ENCODE results near the gene ADARB2.

Gene ADARB2

GRCh38 chr10:1561731-1562337 lies 175.5 kb downstream of the ADARB2 start:
- ATAC-seq, result no peak
- Mint-ChIP-seq H3K27me3 (peaks cover 52% of the 10 kb centered on the region), H3K9me3 (no peaks in the 10 kb centered on the region), H3K4me1 (no peaks in the 10 kb centered on the region), H3K27ac (peak overlapping the region in 1 of 2 donors; percentile 76), H3K4me3 (no peak overlapping the region)
- no peak for DNase-seq

- no peak for ATAC-seq
- Mint-ChIP-seq H3K27me3 (peaks cover 54% of the 10 kb centered on the region), H3K27ac (no peak overlapping the region), H3K4me1 (no peaks in the 10 kb centered on the region), H3K9me3 (no peaks in the 10 kb centered on the region), H3K4me3 (no peak overlapping the region)
- DNase-seq, result no peak
Observed at GRCh38 chr10:1560535-1561192, 176.7 kb downstream of the ADARB2 start.

GRCh38 chr10:1559761-1560160 lies 177.6 kb downstream of the ADARB2 start:
- H3K27me3 Mint-ChIP-seq, result peaks cover 47% of the 10 kb centered on the region

GRCh38 chr10:1559311-1559710 lies 178.0 kb downstream of the ADARB2 start:
- Mint-ChIP-seq H3K4me1 (no peaks in the 10 kb centered on the region), H3K9me3 (no peaks in the 10 kb centered on the region), H3K27ac (no peak overlapping the region), H3K27me3 (peaks cover 47% of the 10 kb centered on the region), H3K4me3 (no peak overlapping the region)
- ATAC-seq (no peak), DNase-seq (no peak)

More at GRCh38 chr10:1559761-1560160, 177.6 kb downstream of the ADARB2 start:
- Mint-ChIP-seq H3K27ac (no peak overlapping the region), H3K4me3 (no peak overlapping the region), H3K9me3 (no peaks in the 10 kb centered on the region), H3K4me1 (no peaks in the 10 kb centered on the region)
- no peak for ATAC-seq
- no peak for DNase-seq

GRCh38 chr10:1558906-1559305 lies 178.4 kb downstream of the ADARB2 start:
- no peak for ATAC-seq
- H3K27me3 Mint-ChIP-seq, result peaks cover 47% of the 10 kb centered on the region
- H3K27ac Mint-ChIP-seq, result no peak overlapping the region
- no peaks in the 10 kb centered on the region for H3K9me3 Mint-ChIP-seq
- no peaks in the 10 kb centered on the region for H3K4me1 Mint-ChIP-seq
- no peak overlapping the region for H3K4me3 Mint-ChIP-seq
- no peak for DNase-seq

- H3K27me3 Mint-ChIP-seq, result peaks cover 46% of the 10 kb centered on the region
- no peak overlapping the region for H3K4me3 Mint-ChIP-seq
Observed at GRCh38 chr10:1557081-1557480, 180.2 kb downstream of the ADARB2 start.

GRCh38 chr10:1556496-1556895 lies 180.8 kb downstream of the ADARB2 start:
- Mint-ChIP-seq H3K4me1 (no peaks in the 10 kb centered on the region), H3K27ac (no peak overlapping the region), H3K9me3 (no peaks in the 10 kb centered on the region), H3K4me3 (no peak overlapping the region), H3K27me3 (peaks cover 40% of the 10 kb centered on the region)
- DNase-seq (no peak), ATAC-seq (no peak)

More at GRCh38 chr10:1557081-1557480, 180.2 kb downstream of the ADARB2 start:
- ATAC-seq (no peak), DNase-seq (no peak)
- H3K9me3 Mint-ChIP-seq, result no peaks in the 10 kb centered on the region
- H3K4me1 Mint-ChIP-seq, result no peaks in the 10 kb centered on the region
- no peak overlapping the region for H3K27ac Mint-ChIP-seq

- no peak for DNase-seq
- peaks cover 22% of the 10 kb centered on the region for H3K27me3 Mint-ChIP-seq
- no peaks in the 10 kb centered on the region for H3K4me1 Mint-ChIP-seq
- no peak overlapping the region for H3K27ac Mint-ChIP-seq
- ATAC-seq, result peak; percentile 31
- H3K9me3 Mint-ChIP-seq, result no peaks in the 10 kb centered on the region
- no peak overlapping the region for H3K4me3 Mint-ChIP-seq
Observed at GRCh38 chr10:1553951-1554350, 183.4 kb downstream of the ADARB2 start.

GRCh38 chr10:1552881-1553670 lies 184.2 kb downstream of the ADARB2 start:
- no peaks in the 10 kb centered on the region for H3K4me1 Mint-ChIP-seq
- DNase-seq, result no peak
- peaks cover 14% of the 10 kb centered on the region for H3K27me3 Mint-ChIP-seq
- no peak overlapping the region for H3K27ac Mint-ChIP-seq
- ATAC-seq, result no peak
- no peak overlapping the region for H3K4me3 Mint-ChIP-seq
- H3K9me3 Mint-ChIP-seq, result peaks cover 7 to 8% of the 10 kb centered on the region in 2 donors

- no peak overlapping the region for H3K4me3 Mint-ChIP-seq
- H3K27me3 Mint-ChIP-seq, result peaks cover 7% of the 10 kb centered on the region
Observed at GRCh38 chr10:1552406-1552805, 184.9 kb downstream of the ADARB2 start.

GRCh38 chr10:1551636-1552338 lies 185.5 kb downstream of the ADARB2 start:
- H3K4me3 Mint-ChIP-seq, result no peak overlapping the region
- H3K27me3 Mint-ChIP-seq, result peaks cover under 1% of the 10 kb centered on the region
- H3K27ac Mint-ChIP-seq, result peak overlapping the region in 1 of 2 donors; percentile 21
- H3K4me1 Mint-ChIP-seq, result no peaks in the 10 kb centered on the region
- peaks cover 7 to 8% of the 10 kb centered on the region in 2 donors for H3K9me3 Mint-ChIP-seq
- DNase-seq (no peak), ATAC-seq (peak; percentile 18)

More at GRCh38 chr10:1552406-1552805, 184.9 kb downstream of the ADARB2 start:
- ATAC-seq (peak; percentile 10), DNase-seq (no peak)
- Mint-ChIP-seq H3K27ac (no peak overlapping the region), H3K4me1 (no peaks in the 10 kb centered on the region), H3K9me3 (peaks cover 7 to 8% of the 10 kb centered on the region in 2 donors)

- no peaks in the 10 kb centered on the region for H3K27me3 Mint-ChIP-seq
- ATAC-seq (no peak), DNase-seq (no peak)
- H3K27ac Mint-ChIP-seq, result no peak overlapping the region
- H3K4me3 Mint-ChIP-seq, result no peak overlapping the region
- peaks cover 7 to 8% of the 10 kb centered on the region in 2 donors for H3K9me3 Mint-ChIP-seq
- H3K4me1 Mint-ChIP-seq, result no peaks in the 10 kb centered on the region
Observed at GRCh38 chr10:1550616-1551015, 186.7 kb downstream of the ADARB2 start.

- Mint-ChIP-seq H3K4me1 (no peaks in the 10 kb centered on the region), H3K27ac (no peak overlapping the region), H3K4me3 (no peak overlapping the region), H3K9me3 (peaks cover 7 to 8% of the 10 kb centered on the region in 2 donors), H3K27me3 (no peaks in the 10 kb centered on the region)
- ATAC-seq, result no peak
- no peak for DNase-seq
Observed at GRCh38 chr10:1550291-1550595, 187.1 kb downstream of the ADARB2 start.

- H3K27me3 Mint-ChIP-seq, result no peaks in the 10 kb centered on the region
- H3K9me3 Mint-ChIP-seq, result peaks cover 7 to 8% of the 10 kb centered on the region in 2 donors
- no peaks in the 10 kb centered on the region for H3K4me1 Mint-ChIP-seq
- no peak for ATAC-seq
- DNase-seq, result no peak
- H3K27ac Mint-ChIP-seq, result no peak overlapping the region
- H3K4me3 Mint-ChIP-seq, result no peak overlapping the region
Observed at GRCh38 chr10:1549591-1550290, 187.6 kb downstream of the ADARB2 start.

GRCh38 chr10:1548596-1548995 lies 188.7 kb downstream of the ADARB2 start:
- no peak overlapping the region for H3K27ac Mint-ChIP-seq
- H3K27me3 Mint-ChIP-seq, result no peaks in the 10 kb centered on the region
- no peaks in the 10 kb centered on the region for H3K4me1 Mint-ChIP-seq
- no peak for ATAC-seq
- H3K4me3 Mint-ChIP-seq, result no peak overlapping the region
- no peak for DNase-seq
- H3K9me3 Mint-ChIP-seq, result peaks cover 7 to 8% of the 10 kb centered on the region in 2 donors

All from stimulated activated naive CD8-positive, alpha-beta T cell treated with anti-CD3 and anti-CD28 coated beads, Interleukin-15, amount 100 ng/mL, for 72 hours (primary cell).